ENCODE measurements around the gene FTO. TPM values are rescaled to one million over a fixed set of nuclear protein-coding genes. Genes with fewer than 3 reads are reported as not detected.

The FTO gene
- total RNA-seq, 1 donor from 2014 or later = 70.5 TPM

DNA sequence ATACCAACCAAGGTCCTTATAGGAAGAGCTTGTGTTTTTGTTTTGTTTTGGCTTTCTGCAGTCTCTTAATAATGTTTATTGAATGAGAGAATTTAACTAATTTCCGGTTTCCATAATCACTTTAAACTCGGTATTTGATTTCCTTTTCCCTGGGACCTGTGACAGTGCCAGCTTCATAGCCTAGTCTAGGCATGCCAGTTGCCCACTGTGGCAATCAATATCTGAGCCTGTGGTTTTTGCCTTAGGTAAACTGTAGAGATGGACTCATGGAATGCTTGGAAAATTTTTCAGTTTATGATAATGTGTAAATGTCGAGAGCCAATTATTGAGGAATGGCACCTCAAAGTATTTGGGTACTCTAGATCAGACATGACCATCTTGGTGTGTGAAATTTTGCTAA lies 78.2 kb downstream of the FTO start:
- DNase-seq (ENCODE audit: extremely low spot score in 2 of 2) = no peak
- H3K9me3 ChIP-seq = no peaks in the 10 kb centered on the region
- no peak overlapping the region for H3K27ac ChIP-seq
- intact Hi-C loops (cut with DNase I) = no loop called here
- no peaks in the 10 kb centered on the region for H3K27me3 ChIP-seq
- peaks cover 56% of the 10 kb centered on the region for H3K4me1 ChIP-seq
- no peak for TF ChIP-seq POLR2A (IDR thresholded peaks at IDR 0.05)
- TF ChIP-seq, protein P1, sequence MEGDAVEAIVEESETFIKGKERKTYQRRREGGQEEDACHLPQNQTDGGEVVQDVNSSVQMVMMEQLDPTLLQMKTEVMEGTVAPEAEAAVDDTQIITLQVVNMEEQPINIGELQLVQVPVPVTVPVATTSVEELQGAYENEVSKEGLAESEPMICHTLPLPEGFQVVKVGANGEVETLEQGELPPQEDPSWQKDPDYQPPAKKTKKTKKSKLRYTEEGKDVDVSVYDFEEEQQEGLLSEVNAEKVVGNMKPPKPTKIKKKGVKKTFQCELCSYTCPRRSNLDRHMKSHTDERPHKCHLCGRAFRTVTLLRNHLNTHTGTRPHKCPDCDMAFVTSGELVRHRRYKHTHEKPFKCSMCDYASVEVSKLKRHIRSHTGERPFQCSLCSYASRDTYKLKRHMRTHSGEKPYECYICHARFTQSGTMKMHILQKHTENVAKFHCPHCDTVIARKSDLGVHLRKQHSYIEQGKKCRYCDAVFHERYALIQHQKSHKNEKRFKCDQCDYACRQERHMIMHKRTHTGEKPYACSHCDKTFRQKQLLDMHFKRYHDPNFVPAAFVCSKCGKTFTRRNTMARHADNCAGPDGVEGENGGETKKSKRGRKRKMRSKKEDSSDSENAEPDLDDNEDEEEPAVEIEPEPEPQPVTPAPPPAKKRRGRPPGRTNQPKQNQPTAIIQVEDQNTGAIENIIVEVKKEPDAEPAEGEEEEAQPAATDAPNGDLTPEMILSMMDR (IDR thresholded peaks at IDR 0.05) = no peak
- no peak for TF ChIP-seq POLR2AphosphoS5 (IDR thresholded peaks at IDR 0.05; ENCODE audit: insufficient read depth in 1 of 2, low read depth in 1 of 2)
- no peaks in the 10 kb centered on the region for H3K36me3 ChIP-seq
- no peak overlapping the region for H3K4me3 ChIP-seq

DNA sequence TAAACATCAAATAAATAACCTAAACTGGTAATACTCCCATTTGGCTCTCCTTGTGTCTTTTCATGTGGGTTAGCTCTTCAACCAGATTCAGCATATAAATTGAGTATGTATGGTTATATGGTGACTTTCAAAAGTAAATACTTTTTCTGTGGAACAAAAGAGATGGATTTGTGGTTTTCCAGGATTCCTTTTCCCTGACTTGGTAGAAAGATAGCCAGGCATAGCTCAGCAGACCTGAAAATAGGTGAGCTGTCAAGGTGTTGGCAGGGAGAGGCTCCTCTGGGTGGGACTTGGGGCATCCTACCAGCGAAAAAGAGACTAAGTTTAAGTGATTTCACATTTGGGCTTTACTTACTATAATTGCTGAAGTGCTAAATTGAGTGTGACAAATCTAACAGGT lies 80.3 kb downstream of the FTO start:
- Histone ChIP-seq H3K36me3 (no peaks in the 10 kb centered on the region), H3K27ac (no peak overlapping the region), H3K9me3 (no peaks in the 10 kb centered on the region), H3K4me1 (peaks cover 39% of the 10 kb centered on the region), H3K4me3 (no peak overlapping the region), H3K27me3 (no peaks in the 10 kb centered on the region)
- intact Hi-C loops (cut with DNase I) = no loop called here
- TF ChIP-seq, protein P1 (IDR thresholded peaks at IDR 0.05) = no peak
- no peak for TF ChIP-seq POLR2A (IDR thresholded peaks at IDR 0.05)
- no peak for TF ChIP-seq POLR2AphosphoS5 (IDR thresholded peaks at IDR 0.05; ENCODE audit: insufficient read depth in 1 of 2, low read depth in 1 of 2)
- no peak for DNase-seq (ENCODE audit: extremely low spot score in 2 of 2)

DNA sequence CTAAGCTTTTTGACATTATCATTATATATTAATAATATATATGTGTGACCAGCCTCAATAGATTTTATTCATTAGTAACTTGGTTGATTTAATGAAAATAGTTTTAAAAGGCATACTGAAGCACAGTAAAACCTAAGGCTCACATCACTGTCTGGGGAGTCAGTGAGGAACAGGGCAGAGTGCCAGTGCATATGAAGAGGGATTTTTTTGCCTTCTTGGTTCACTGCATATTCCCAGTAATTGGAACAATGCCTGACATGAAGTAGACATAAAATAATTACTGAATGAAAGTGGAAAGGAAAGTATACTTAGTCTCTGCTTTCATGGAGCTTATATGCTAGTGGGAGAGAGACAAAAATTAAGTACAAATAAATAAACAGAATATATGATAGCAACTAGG lies 81.1 kb downstream of the FTO start:
- no peaks in the 10 kb centered on the region for H3K36me3 ChIP-seq
- DNase-seq (ENCODE audit: extremely low spot score in 2 of 2) = no peak
- no peak for TF ChIP-seq POLR2A (IDR thresholded peaks at IDR 0.05)
- TF ChIP-seq, protein P1 (IDR thresholded peaks at IDR 0.05) = no peak
- TF ChIP-seq POLR2AphosphoS5 (IDR thresholded peaks at IDR 0.05; ENCODE audit: insufficient read depth in 1 of 2, low read depth in 1 of 2) = no peak
- H3K9me3 ChIP-seq = no peaks in the 10 kb centered on the region
- H3K4me1 ChIP-seq = peaks cover 33% of the 10 kb centered on the region
- intact Hi-C loops (cut with DNase I) = no loop called here
- H3K4me3 ChIP-seq = no peak overlapping the region
- H3K27ac ChIP-seq = no peak overlapping the region
- H3K27me3 ChIP-seq = no peaks in the 10 kb centered on the region

DNA sequence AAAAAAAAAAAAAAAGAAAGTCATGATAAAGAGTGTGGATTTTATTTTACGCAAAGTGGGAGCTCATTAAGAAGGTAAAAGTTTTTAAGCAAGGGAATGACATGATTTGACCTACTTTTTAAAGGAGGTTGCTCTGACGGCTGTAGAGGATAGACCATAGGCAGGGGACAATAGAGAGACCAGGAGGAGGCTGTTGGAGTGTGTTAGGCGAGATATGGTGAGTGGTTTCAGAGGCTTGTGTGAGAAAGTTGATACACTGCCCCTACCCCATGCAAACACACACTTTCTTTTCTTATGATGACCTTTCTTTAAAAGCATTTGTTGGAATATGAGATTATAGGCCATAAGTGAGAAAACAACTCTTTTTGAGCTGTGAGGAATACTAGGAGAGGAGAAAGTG lies 82.0 kb downstream of the FTO start:
- Histone ChIP-seq H3K4me1 (peaks cover 25% of the 10 kb centered on the region), H3K27me3 (no peaks in the 10 kb centered on the region), H3K4me3 (no peak overlapping the region), H3K9me3 (no peaks in the 10 kb centered on the region), H3K27ac (no peak overlapping the region), H3K36me3 (no peaks in the 10 kb centered on the region)
- DNase-seq (ENCODE audit: extremely low spot score in 2 of 2) = no peak
- intact Hi-C loops (cut with DNase I) = no loop called here
- TF ChIP-seq POLR2A (IDR thresholded peaks at IDR 0.05) (no peak), POLR2AphosphoS5 (IDR thresholded peaks at IDR 0.05; ENCODE audit: insufficient read depth in 1 of 2, low read depth in 1 of 2) (no peak)
- TF ChIP-seq, protein P1 (IDR thresholded peaks at IDR 0.05) = no peak

DNA sequence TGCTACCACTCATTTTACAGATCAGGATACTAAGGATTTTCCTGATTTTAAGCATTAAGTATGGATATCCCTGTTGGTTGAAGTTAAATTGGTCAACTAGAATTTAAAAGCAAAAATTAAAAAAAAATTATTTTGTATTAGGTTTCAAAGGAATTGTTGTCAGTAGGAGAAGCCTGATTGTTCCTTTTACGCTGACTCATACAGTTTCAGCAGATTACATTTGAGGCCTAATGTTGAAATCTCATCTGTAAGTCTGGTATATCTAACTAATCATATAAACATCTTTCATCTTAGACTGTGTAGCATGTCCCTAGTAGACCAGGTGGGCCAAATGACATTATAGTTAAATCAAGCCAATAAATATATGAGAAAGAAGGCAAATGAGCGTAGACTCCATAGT lies 83.5 kb downstream of the FTO start:
- TF ChIP-seq, protein P1 (IDR thresholded peaks at IDR 0.05) = no peak
- TF ChIP-seq POLR2AphosphoS5 (IDR thresholded peaks at IDR 0.05; ENCODE audit: insufficient read depth in 1 of 2, low read depth in 1 of 2) (no peak), POLR2A (IDR thresholded peaks at IDR 0.05) (no peak)
- Histone ChIP-seq H3K27me3 (no peaks in the 10 kb centered on the region), H3K27ac (no peak overlapping the region), H3K4me1 (peaks cover 23% of the 10 kb centered on the region), H3K4me3 (no peak overlapping the region), H3K36me3 (no peaks in the 10 kb centered on the region), H3K9me3 (no peaks in the 10 kb centered on the region)
- DNase-seq (ENCODE audit: extremely low spot score in 2 of 2) = no peak
- intact Hi-C loops (cut with DNase I) = no loop called here
